Right cardiac atrium (tissue), 5 donors: ENCODE measurements around the gene FAM107B. TPM values are rescaled to one million over a fixed set of nuclear protein-coding genes. Genes with fewer than 3 reads are reported as not detected.

Source experiments
- ATAC-seq, 2 donors: fragments of 200-7000 bp; cut with Tn5 transposase; one replicate each; pipeline versions ENCODE4 v1.8.0 to v1.9.1; 2020; ENCODE audit warnings: moderate library complexity in 2 of 2, mild to moderate bottlenecking in 1 of 2
- DNase-seq, 3 donors: peaks; one replicate each; pipeline ENCODE4 v3.0.0-alpha.2; 2020
- H3K27ac ChIP-seq: one replicate; pipeline ENCODE4 v1.5.1; 2013; ENCODE audit warnings: mild to moderate bottlenecking, low read length, control low read depth, moderate library complexity
- H3K27me3 ChIP-seq: one replicate; pipeline ENCODE4 v1.6.1; 2013; ENCODE audit not compliant: control insufficient read depth, insufficient read depth
- H3K4me1 ChIP-seq: one replicate; pipeline ENCODE4 v1.6.1; 2013; ENCODE audit warnings: low read length; ENCODE audit not compliant: control insufficient read depth, insufficient read depth
- H3K4me3 ChIP-seq: one replicate; pipeline ENCODE4 v1.5.1; 2013; ENCODE audit warnings: low read length, control low read depth
- H3K9me3 ChIP-seq: one replicate; pipeline ENCODE4 v1.6.1; 2013; ENCODE audit warnings: low read length; ENCODE audit not compliant: control insufficient read depth
- WGBS: extraction: QIAGEN DNeasy Blood & Tissue Kit; methylation state at CpG from one replicate; pipeline ENCODE4 v1.1.7; 2013; 5-methylcytosine and 5-hydroxymethylcytosine counted together
- intact Hi-C, 4 donors: fragments of 100-400 bp; cut with DNase I; formaldehyde crosslinking; loops; one replicate each; pipeline versions ENCODE4 v1.11.0 to v1.14.0; 2022 to 2023
- polyA plus RNA-seq: library from polyadenylated mRNA; stranded (reverse); fragments of 200-250 nt; gene quantifications from one replicate; pipeline ENCODE4 v1.2.3, GENCODE V29; 2013
- total RNA-seq, 4 donors: library from RNA; stranded (reverse); fragmentation: NEBNext Ultra II Directional; extraction: Animal tissue kit (Norgen Biotek cat#: 25700); gene quantifications; one replicate each; pipeline ENCODE4 v1.2.1, GENCODE V29; 2021
- donor health status: healthy with polysubstance abuse.
- donor health status: DM: no; HTN: yes; CAD: no.
- donor health status: DM: no; HTN: no; CAD: no.
- donor health status: DM: no; HTN: yes; CAD: no; lungs with severe emphysema.
- donor health status: DM: yes; HTN: yes; CAD: no.

The FAM107B gene
- total and polyA plus RNA-seq, 5 donors: 4.3 to 18.7 (median 8.0) TPM

GRCh38 chr10:14552015-14552414, 222.7 kb downstream of the FAM107B start:
- Histone ChIP-seq H3K4me1 (peaks cover 5% of the 10 kb centered on the region), H3K27me3 (no peaks in the 10 kb centered on the region), H3K9me3 (no peaks in the 10 kb centered on the region), H3K27ac (no peak overlapping the region), H3K4me3 (no peak overlapping the region)
- ATAC-seq: no peak
- WGBS: 80% methylated on average over 4 of the region's 4 CpGs
- DNase-seq: no peak
- intact Hi-C loops: no loop called here

- H3K27ac ChIP-seq: no peak overlapping the region
- ATAC-seq: no peak
- intact Hi-C loops: no loop called here
- WGBS: 81% methylated on average over 6 of the region's 6 CpGs
- peaks cover 4% of the 10 kb centered on the region for H3K4me1 ChIP-seq
- H3K9me3 ChIP-seq: no peaks in the 10 kb centered on the region
- H3K27me3 ChIP-seq: no peaks in the 10 kb centered on the region
- DNase-seq: no peak
- no peak overlapping the region for H3K4me3 ChIP-seq
Observed at GRCh38 chr10:14550471-14550981, 224.2 kb downstream of the FAM107B start.

DNA sequence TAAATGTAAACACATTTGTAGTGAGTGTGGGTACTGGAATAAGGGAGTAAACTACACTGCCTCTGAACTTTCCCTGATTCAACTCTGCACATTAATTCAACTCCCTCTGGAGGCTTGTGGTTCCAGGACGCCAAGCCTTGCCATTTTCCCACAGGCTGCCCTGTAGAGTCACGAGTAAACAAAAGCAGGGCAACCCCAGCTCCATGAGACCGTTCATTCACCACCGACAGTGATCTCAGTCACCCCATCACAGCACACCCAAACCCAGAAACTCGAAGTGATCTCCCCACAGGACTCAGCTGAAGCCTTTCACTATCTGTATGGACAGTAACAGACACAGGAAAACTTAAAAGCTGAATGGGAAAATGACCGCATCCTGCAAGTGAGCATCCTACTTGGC, 225.2 kb downstream of the FAM107B start:
- H3K4me3 ChIP-seq: no peak overlapping the region
- no peak for ATAC-seq
- H3K27ac ChIP-seq: no peak overlapping the region
- H3K27me3 ChIP-seq: no peaks in the 10 kb centered on the region
- 73% methylated on average over 6 of the region's 6 CpGs for WGBS
- intact Hi-C loops: loop anchor here in 1 of 4 donors (10.0 kb wide), 1 partner anchor 265 kb away; no protein-coding TSS in a partner anchor
- DNase-seq: no peak
- peaks cover 4% of the 10 kb centered on the region for H3K4me1 ChIP-seq
- H3K9me3 ChIP-seq: no peaks in the 10 kb centered on the region

GRCh38 chr10:14548970-14549369, 225.7 kb downstream of the FAM107B start:
- peaks cover under 1% of the 10 kb centered on the region for H3K4me1 ChIP-seq
- H3K27ac ChIP-seq: no peak overlapping the region
- 92% methylated on average over 3 of the region's 3 CpGs for WGBS
- no peaks in the 10 kb centered on the region for H3K27me3 ChIP-seq
- intact Hi-C loops: loop anchor here in 1 of 4 donors (10.0 kb wide), 1 partner anchor 266 kb away; no protein-coding TSS in a partner anchor
- no peaks in the 10 kb centered on the region for H3K9me3 ChIP-seq
- ATAC-seq (no peak), DNase-seq (no peak)
- H3K4me3 ChIP-seq: no peak overlapping the region

DNA sequence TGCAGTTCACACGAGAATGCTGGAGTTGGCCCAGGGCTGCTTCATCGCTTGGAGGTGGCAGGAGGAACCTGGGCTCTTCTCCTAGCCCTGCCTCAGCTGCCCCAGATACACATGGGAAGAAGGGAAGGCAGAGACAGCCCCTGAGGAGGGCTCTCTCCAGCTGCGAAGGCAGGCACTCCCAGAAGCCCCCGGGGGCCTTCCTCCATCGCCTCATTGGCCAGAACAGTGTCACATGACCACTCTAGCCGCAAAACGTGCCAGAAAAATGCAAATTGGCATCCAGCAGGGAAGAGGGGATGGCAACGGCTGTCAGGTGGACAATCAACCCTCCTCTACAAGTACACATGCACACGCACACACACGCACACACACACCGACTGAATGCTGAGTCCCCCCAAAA, 226.2 kb downstream of the FAM107B start:
- DNase-seq: no peak
- H3K27ac ChIP-seq: no peak overlapping the region
- intact Hi-C loops: loop anchor here in 1 of 4 donors (10.0 kb wide), 1 partner anchor 266 kb away; no protein-coding TSS in a partner anchor
- ATAC-seq: no peak
- WGBS: 88% methylated on average over 11 of the region's 11 CpGs
- H3K4me1 ChIP-seq: no peaks in the 10 kb centered on the region
- H3K9me3 ChIP-seq: no peaks in the 10 kb centered on the region
- no peaks in the 10 kb centered on the region for H3K27me3 ChIP-seq
- no peak overlapping the region for H3K4me3 ChIP-seq

DNA sequence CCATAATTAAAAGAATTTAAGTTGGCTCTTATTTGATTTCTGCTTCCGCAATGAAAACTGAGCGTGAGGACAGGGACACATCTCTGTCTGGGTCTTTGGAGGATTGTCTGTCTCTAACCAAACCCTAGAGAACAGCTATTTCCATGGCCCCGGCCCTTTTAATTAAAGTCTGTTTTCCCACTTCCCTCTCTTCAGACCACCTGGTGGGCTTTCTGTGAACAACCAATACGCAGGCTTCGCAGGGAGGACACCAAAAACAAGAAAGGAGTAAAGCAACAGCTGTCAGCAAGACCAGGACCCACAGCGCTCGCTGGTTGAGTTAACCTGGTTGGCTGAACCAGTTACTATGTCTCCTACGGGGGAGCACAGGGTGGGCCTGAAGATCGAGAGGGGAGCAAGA, 226.9 kb downstream of the FAM107B start:
- no peak for DNase-seq
- H3K4me3 ChIP-seq: no peak overlapping the region
- WGBS: 92% methylated on average over 9 of the region's 9 CpGs

GRCh38 chr10:14545827-14546226, 228.9 kb downstream of the FAM107B start:
- Histone ChIP-seq H3K27ac (no peak overlapping the region), H3K4me3 (no peak overlapping the region), H3K4me1 (no peaks in the 10 kb centered on the region), H3K9me3 (no peaks in the 10 kb centered on the region), H3K27me3 (no peaks in the 10 kb centered on the region)
- WGBS: 66% methylated on average over 4 of the region's 4 CpGs
- intact Hi-C loops: loop anchor here in 1 of 4 donors (10.0 kb wide), 1 partner anchor 269 kb away; no protein-coding TSS in a partner anchor
- DNase-seq (no peak), ATAC-seq (no peak)

More for the DNA sequence above, 226.9 kb downstream of the FAM107B start:
- intact Hi-C loops: loop anchor here in 1 of 4 donors (10.0 kb wide), 1 partner anchor 267 kb away; no protein-coding TSS in a partner anchor
- Histone ChIP-seq H3K4me1 (no peaks in the 10 kb centered on the region), H3K9me3 (no peaks in the 10 kb centered on the region), H3K27ac (no peak overlapping the region), H3K27me3 (no peaks in the 10 kb centered on the region)
- no peak for ATAC-seq

- Histone ChIP-seq H3K4me3 (no peak overlapping the region), H3K27me3 (no peaks in the 10 kb centered on the region), H3K27ac (no peak overlapping the region), H3K4me1 (no peaks in the 10 kb centered on the region), H3K9me3 (no peaks in the 10 kb centered on the region)
- intact Hi-C loops: loop anchor here in 1 of 4 donors (10.0 kb wide), 1 partner anchor 271 kb away; no protein-coding TSS in a partner anchor
- DNase-seq (no peak), ATAC-seq (peak in 1 of 2 donors; percentile 14)
- WGBS: 74% methylated on average over 3 of the region's 3 CpGs
Observed at GRCh38 chr10:14543904-14544210, 230.8 kb downstream of the FAM107B start.

DNA sequence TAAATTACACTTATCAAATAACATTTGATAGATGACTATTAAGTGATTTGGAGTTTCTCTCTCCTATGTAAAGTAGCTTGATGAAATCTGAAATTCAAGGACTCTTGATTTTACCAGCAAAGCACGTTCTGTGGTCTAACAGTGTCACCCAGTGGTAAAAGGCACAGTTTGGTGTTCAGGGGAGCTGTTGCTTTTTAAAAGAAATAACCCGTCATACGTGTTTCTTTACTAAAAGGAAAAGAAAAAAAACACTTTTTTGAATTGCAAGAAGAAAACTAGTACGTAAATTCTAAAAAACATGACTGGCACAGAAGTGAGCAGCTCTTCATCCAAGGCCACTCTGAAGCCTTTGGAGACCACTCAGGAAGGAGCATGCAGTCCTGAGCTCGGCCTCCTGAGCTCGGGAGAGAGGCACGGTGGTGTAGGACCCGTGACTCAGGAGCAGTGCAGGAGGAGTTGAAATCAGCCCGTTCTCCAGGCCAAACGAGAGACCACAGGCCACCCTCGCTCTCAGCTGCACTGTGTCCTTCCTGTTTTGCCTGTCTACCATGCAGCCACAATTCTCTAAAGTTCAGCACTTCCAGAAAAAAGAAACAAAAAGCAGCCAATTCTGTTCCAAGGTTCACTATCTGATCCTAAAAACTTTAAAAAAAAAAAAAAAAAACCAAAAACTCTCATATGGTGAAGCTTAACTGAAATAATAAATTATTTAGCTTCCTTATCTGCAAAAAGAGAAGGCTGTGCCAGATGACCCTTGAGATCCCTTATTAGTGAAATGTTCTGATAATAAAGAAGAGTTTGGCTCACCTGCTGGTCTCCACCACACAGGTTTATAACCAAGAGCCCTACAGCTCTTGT, 231.4 kb downstream of the FAM107B start:
- Histone ChIP-seq H3K4me3 (no peak overlapping the region), H3K4me1 (no peaks in the 10 kb centered on the region), H3K27me3 (no peaks in the 10 kb centered on the region), H3K27ac (no peak overlapping the region), H3K9me3 (no peaks in the 10 kb centered on the region)
- WGBS: 33% methylated on average over 11 of the region's 11 CpGs
- intact Hi-C loops: loop anchor here in 1 of 4 donors (10.0 kb wide), 1 partner anchor 272 kb away; no protein-coding TSS in a partner anchor
- DNase-seq (peak; percentile 37 to 68 (median 64)), ATAC-seq (peak; percentile 84 to 89)

DNA sequence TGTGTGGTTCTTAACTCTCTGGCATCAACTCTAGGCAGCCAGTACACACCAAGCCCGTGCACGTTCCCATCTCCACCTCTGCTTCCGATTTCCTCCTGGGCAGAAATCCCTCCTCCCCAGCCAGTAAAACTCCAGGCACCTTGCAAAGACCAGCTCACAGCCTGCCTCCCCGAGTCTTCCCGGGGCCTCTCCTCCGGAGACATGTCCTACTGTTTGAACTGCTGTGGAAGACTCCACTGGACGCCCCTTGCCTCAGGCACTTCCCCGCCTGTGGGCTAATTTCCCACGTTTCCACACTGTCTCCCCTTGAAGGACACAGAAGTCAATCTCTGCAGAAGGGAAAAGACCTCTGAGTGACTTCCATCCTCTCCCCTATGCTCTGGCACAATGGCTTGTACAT, 233.3 kb downstream of the FAM107B start:
- Histone ChIP-seq H3K9me3 (no peaks in the 10 kb centered on the region), H3K4me3 (no peak overlapping the region), H3K4me1 (no peaks in the 10 kb centered on the region), H3K27me3 (no peaks in the 10 kb centered on the region), H3K27ac (no peak overlapping the region)
- intact Hi-C loops: loop anchor here in 1 of 4 donors (10.0 kb wide), 1 partner anchor 273 kb away; no protein-coding TSS in a partner anchor
- no peak for ATAC-seq
- DNase-seq: no peak
- 94% methylated on average over 9 of the region's 9 CpGs for WGBS

DNA sequence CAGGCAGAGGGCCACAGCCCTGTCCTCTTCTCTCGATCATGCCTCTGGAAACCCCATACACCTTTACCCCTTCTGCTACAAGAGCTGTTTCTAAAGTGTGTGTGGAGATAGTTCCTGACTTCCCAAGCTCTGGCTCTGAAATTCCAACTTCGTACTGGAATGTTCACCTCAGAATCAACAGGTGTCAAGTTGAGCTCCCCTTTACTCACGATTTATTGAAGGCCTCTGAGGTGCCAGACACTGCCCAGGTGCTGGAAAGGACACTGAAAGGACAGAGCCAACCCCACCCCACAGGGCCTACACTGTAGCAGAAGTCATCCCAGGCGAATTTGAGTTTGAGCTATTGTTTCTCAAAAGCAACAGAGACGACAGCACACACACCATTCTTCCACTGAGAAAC, 234.1 kb downstream of the FAM107B start:
- 87% methylated on average over 5 of the region's 5 CpGs for whole genome bisulfite sequencing
- intact Hi-C loops: loop anchor here in 1 of 4 donors (10.0 kb wide), 1 partner anchor 274 kb away; no protein-coding TSS in a partner anchor
- Histone ChIP-seq H3K9me3 (no peaks in the 10 kb centered on the region), H3K27me3 (no peaks in the 10 kb centered on the region), H3K4me3 (no peak overlapping the region), H3K27ac (no peak overlapping the region), H3K4me1 (no peaks in the 10 kb centered on the region)
- ATAC-seq: no peak
- DNase-seq: no peak
